PC-3 (cell line): ENCODE measurements around the gene INTS3. TPM values are rescaled to one million over a fixed set of nuclear protein-coding genes. Genes with fewer than 3 reads are reported as not detected.

ENCODE experiments used
- ATAC-seq: fragments of 200-7000 bp; cut with Tn5 transposase; 2 replicates; pipeline ENCODE4 v1.9.1; 2020; ENCODE audit warnings: mild to moderate bottlenecking, moderate library complexity
- BruUV-seq: library from RNA; stranded (reverse); fragments of 400-500 nt; replicated peaks from 2 replicates; lab custom pipeline; 2021; lab: Mats Ljungman, UMichigan
- CTCF ChIA-PET: fragments of 300-600 bp; sonication (Branson Sonifier 250); formaldehyde crosslinking; loops from one replicate; lab custom pipeline; 2022; ENCODE audit warnings: antibody characterized with exemption; lab: Charles Lee
- POLR2A ChIA-PET: fragments of 300-600 bp; sonication (Branson Sonifier 250); formaldehyde crosslinking; loops from one replicate; lab custom pipeline; 2022; ENCODE audit warnings: antibody characterized with exemption; ENCODE audit not compliant: unreplicated experiment; lab: Charles Lee
- DNase-seq: peaks from one replicate; pipeline ENCODE4 v3.0.0-alpha.2; 2015
- H2AFZ ChIP-seq: fragments of 300-600 bp; sonication (generic); 2 replicates; pipeline ENCODE4 v1.6.0; 2016; ENCODE audit warnings: antibody characterized with exemption, low read length
- H3F3A ChIP-seq: fragments of 300-600 bp; sonication (generic); one replicate; pipeline ENCODE4 v1.6.0; 2017; ENCODE audit warnings: antibody characterized with exemption, low read length, control low read depth, mild to moderate bottlenecking; ENCODE audit not compliant: unreplicated experiment
- H3K27ac ChIP-seq: fragments of 300-600 bp; sonication (generic); 2 replicates; pipeline ENCODE4 v1.5.1; 2016; ENCODE audit warnings: mild to moderate bottlenecking, low read length
- H3K27me3 ChIP-seq: fragments of 300-600 bp; sonication (generic); 2 replicates; pipeline ENCODE4 v1.6.1; 2016; ENCODE audit warnings: low read length, mixed read lengths
- H3K36me3 ChIP-seq: fragments of 300-600 bp; sonication (generic); 2 replicates; pipeline ENCODE4 v1.6.1; 2016; ENCODE audit warnings: low read depth, mixed run types, low read length, mixed read lengths
- H3K4me1 ChIP-seq: fragments of 300-600 bp; sonication (generic); 2 replicates; pipeline ENCODE4 v1.5.1; 2016; ENCODE audit warnings: low read length; ENCODE audit not compliant: insufficient read depth
- H3K4me2 ChIP-seq: fragments of 300-600 bp; sonication (generic); 2 replicates; pipeline ENCODE4 v1.6.0; 2016; ENCODE audit warnings: low read length
- H3K4me3 ChIP-seq: fragments of 300-600 bp; sonication (generic); 2 replicates; pipeline ENCODE4 v1.5.1; 2016; ENCODE audit warnings: mild to moderate bottlenecking, low read length, mixed read lengths
- H3K79me2 ChIP-seq: fragments of 300-600 bp; sonication (generic); 2 replicates; pipeline ENCODE4 v1.6.1; 2017; ENCODE audit warnings: low read length, mixed read lengths
- H3K9ac ChIP-seq: fragments of 300-600 bp; sonication (generic); 2 replicates; pipeline ENCODE4 v1.6.0; 2016; ENCODE audit warnings: mild to moderate bottlenecking, low read length
- H3K9me2 ChIP-seq: fragments of 300-600 bp; sonication (generic); replicated peaks from 2 replicates; pipeline ENCODE4 v1.6.1; 2016; ENCODE audit warnings: mixed run types, low read length, mixed read lengths
- H3K9me3 ChIP-seq: fragments of 300-600 bp; sonication (generic); 2 replicates; pipeline ENCODE4 v1.6.1; 2016; ENCODE audit warnings: low read length, mixed read lengths
- H4K20me1 ChIP-seq: fragments of 300-600 bp; sonication (generic); 2 replicates; pipeline ENCODE4 v1.6.1; 2016; ENCODE audit warnings: low read length, mixed read lengths
- CTCF ChIP-seq: fragments of 300-600 bp; sonication (generic); conservative IDR thresholded peaks from 2 replicates; pipeline ENCODE4 v1.5.1; 2017; ENCODE audit warnings: antibody characterized with exemption, low read depth, mild to moderate bottlenecking, low read length
- EZH2 ChIP-seq: fragments of 300-600 bp; sonication (generic); IDR thresholded peaks from one replicate; pipeline ENCODE4 v1.6.1; 2017; ENCODE audit warnings: antibody characterized with exemption, mild to moderate bottlenecking, low read length; ENCODE audit not compliant: unreplicated experiment
- EZH2phosphoT487 ChIP-seq: fragments of 300-600 bp; sonication (generic); IDR thresholded peaks from 2 replicates; pipeline ENCODE4 v1.6.1; 2018; ENCODE audit warnings: mild to moderate bottlenecking, antibody characterized with exemption, low read length, borderline replicate concordance
- intact Hi-C: fragments of 100-400 bp; cut with micrococcal nuclease; formaldehyde crosslinking; loops from 2 replicates; pipeline ENCODE4 v1.9.0; 2023
- total RNA-seq: library from RNA; depleted of rRNA; stranded (reverse); fragments of >200 nt; gene quantifications from 2 replicates; pipeline ENCODE4 v1.2.3, GENCODE V29; 2014

The INTS3 gene
- total RNA-seq, 1 experiment from 2014 or later, result 46.5 TPM

- ATAC-seq, result no peak
- CTCF ChIA-PET, result interaction anchor here (0.6 kb wide), 1 partner anchor 180 kb away, joined by 5 read pairs; no protein-coding TSS in a partner anchor
- H3K4me3 ChIP-seq, result no peak overlapping the region
Measured at GRCh38 chr1:153698020-153698922, 29.6 kb upstream of the INTS3 start.

GRCh38 chr1:153698923-153699714 is 28.7 kb upstream of the INTS3 start:
- no peaks in the 10 kb centered on the region for H3K27me3 ChIP-seq
- no peak overlapping the region for H3K27ac ChIP-seq
- no peaks in the 10 kb centered on the region for H3F3A ChIP-seq
- no peak overlapping the region for H3K4me2 ChIP-seq
- intact Hi-C loops, result no loop called here
- H3K36me3 ChIP-seq, result no peaks in the 10 kb centered on the region
- no peaks in the 10 kb centered on the region for H3K9me2 ChIP-seq
- H3K9me3 ChIP-seq, result no peaks in the 10 kb centered on the region
- ATAC-seq, result 0 out of 2 replicates have a peak, but pooled peaks have one; percentile 9
- no peak overlapping the region for H3K9ac ChIP-seq
- no peak for DNase-seq
- no TSS peak for BruUV-seq
- no peaks in the 10 kb centered on the region for H3K79me2 ChIP-seq
- H3K4me3 ChIP-seq, result no peak overlapping the region
- H3K4me1 ChIP-seq, result peaks cover 13% of the 10 kb centered on the region
- CTCF ChIA-PET, result interaction anchor here (0.6 kb wide), 1 partner anchor 181 kb away, joined by 5 read pairs; no protein-coding TSS in a partner anchor
- TF ChIP-seq EZH2phosphoT487 (no peak), EZH2 (no peak), CTCF (no peak)
- H4K20me1 ChIP-seq, result no peaks in the 10 kb centered on the region
- H2AFZ ChIP-seq, result no peak overlapping the region
- POLR2A ChIA-PET, result no interaction called here

More at GRCh38 chr1:153698020-153698922, 29.6 kb upstream of the INTS3 start:
- Histone ChIP-seq H3K9ac (no peak overlapping the region), H3K79me2 (no peaks in the 10 kb centered on the region), H3F3A (no peaks in the 10 kb centered on the region), H3K9me3 (no peaks in the 10 kb centered on the region), H3K36me3 (no peaks in the 10 kb centered on the region), H3K4me1 (peaks cover 13% of the 10 kb centered on the region), H4K20me1 (no peaks in the 10 kb centered on the region), H2AFZ (peak overlapping the region; percentile 69; the same call in 1 of the 2 replicates), H3K27me3 (no peaks in the 10 kb centered on the region), H3K9me2 (no peaks in the 10 kb centered on the region), H3K4me2 (no peak overlapping the region), H3K27ac (no peak overlapping the region)
- DNase-seq, result no peak
- intact Hi-C loops, result no loop called here
- POLR2A ChIA-PET, result no interaction called here
- BruUV-seq, result no TSS peak
- TF ChIP-seq EZH2phosphoT487 (no peak), EZH2 (no peak), CTCF (no peak)
